Bronchial epithelial cell (primary cell): ENCODE measurements around the gene TM2D3. TPM values are rescaled to one million over a fixed set of nuclear protein-coding genes. Genes with fewer than 3 reads are reported as not detected.

Experiments used
- DNase-seq: peaks from one replicate; pipeline ENCODE4 v3.0.0-alpha.2; 2010; ENCODE audit warnings: low read depth
- FAIRE-seq: peaks from 2 replicates; lab custom pipeline; 2011; peaks lifted over from hg19 to GRCh38; lab: Jason Lieb, UNC
- H3K27me3 ChIP-seq: 2 replicates; pipeline ENCODE4 v1.5.1; 2011; ENCODE audit warnings: low read length; ENCODE audit not compliant: control insufficient read depth, insufficient read depth
- H3K36me3 ChIP-seq: 2 replicates; pipeline ENCODE4 v1.5.1; 2011; ENCODE audit warnings: low read length; ENCODE audit not compliant: control insufficient read depth, insufficient read depth
- H3K4me3 ChIP-seq: 2 replicates; pipeline ENCODE4 v1.5.1; 2011; ENCODE audit warnings: mild to moderate bottlenecking, low read depth, low read length, control low read depth
- CTCF ChIP-seq: IDR thresholded peaks from 2 replicates; pipeline ENCODE4 v1.5.1; 2011; ENCODE audit warnings: mild to moderate bottlenecking, moderate library complexity, low read length, control low read depth, inconsistent platforms; ENCODE audit not compliant: insufficient read depth, severe bottlenecking
- total RNA-seq: library from RNA; depleted of rRNA; stranded (reverse); fragments of >200 nt; gene quantifications from 2 replicates; pipeline ENCODE4 v1.2.1, GENCODE V29; 2014

TM2D3 gene
- total RNA-seq, 1 donor from 2014 or later, result 21.6 TPM

DNA sequence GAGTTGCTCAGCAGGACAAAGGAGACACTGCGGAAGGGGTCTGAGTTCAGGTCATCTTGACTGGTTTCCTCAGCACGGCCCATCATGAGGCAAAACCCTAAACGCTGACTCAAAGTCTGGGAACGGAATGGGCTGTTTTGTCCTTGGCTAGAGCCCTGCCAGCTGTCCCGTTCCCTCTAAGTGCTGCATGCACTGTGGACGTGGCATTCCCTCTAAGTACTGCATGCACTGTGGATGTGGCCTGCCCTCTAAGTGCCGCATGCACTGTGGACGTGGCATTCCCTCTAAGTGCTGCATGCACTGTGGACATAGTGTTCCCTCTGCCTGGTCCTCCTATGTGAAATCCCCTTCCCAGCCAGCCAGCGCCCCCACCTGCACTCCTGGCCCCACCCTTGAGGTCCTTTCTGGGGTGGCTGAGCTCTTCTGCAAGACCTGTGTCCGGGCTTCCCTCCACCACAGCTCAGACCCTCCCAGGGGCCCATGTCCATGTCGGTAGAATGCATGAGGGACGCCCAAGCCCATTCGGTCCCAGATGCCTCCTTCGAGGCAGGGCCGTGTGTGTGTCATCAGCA is 36.7 kb downstream of the TM2D3 start:
- no peaks in the 10 kb centered on the region for H3K36me3 ChIP-seq
- TF ChIP-seq CTCF, result no peak
- peaks cover 2% of the 10 kb centered on the region for H3K27me3 ChIP-seq
- no peak for FAIRE-seq
- no peak overlapping the region for H3K4me3 ChIP-seq
- DNase-seq, result no peak

DNA sequence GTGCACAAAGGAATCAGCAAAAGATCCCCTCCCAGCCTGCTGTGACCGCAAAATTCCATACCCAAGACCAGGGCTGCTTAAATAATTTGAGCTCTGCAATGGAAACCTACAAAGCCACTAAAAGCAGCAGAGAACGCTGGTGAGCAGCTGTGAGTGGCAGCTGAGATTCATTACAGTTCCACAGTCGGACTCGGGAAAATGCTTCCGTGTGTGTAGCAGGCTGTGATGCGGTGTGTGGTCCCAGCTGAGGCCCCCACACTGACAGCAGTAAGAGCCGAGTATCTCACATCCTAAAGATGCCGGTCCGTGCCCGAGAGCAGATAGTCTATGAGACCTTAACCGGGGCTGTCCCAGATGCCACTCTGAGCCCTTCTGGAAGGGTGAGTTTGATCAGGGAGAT is 37.4 kb downstream of the TM2D3 start:
- no peaks in the 10 kb centered on the region for H3K36me3 ChIP-seq
- no peak for DNase-seq
- no peak for TF ChIP-seq CTCF
- no peak overlapping the region for H3K4me3 ChIP-seq
- H3K27me3 ChIP-seq, result peaks cover 2% of the 10 kb centered on the region
- no peak for FAIRE-seq

DNA sequence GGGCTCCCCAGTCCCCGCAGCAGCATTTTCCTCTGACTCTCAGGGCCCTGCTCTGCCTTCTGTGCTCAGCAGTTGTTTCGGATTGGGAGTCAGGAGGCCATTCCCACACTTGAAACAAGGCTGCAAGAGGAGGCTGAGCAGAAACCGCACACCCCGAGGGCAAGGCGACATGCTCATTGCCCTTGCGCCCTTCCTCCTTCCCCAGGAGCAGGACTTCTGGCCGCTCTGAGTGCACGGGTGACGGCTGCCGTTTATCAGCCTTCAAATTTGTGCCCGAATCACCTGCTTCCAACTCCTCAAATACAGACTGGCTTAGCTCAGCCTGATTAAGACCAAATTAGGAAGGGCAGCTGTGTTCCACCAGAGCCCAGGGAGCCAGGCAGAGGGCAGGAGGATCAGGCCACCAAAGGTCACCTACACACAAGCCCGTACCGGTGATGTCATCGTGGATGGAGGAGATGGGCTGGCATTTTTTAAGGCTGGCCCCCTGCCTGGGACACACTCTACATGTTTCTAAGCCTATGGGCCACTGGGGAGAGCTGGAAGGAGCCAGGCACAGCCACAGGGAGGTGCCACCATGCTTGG is 38.1 kb downstream of the TM2D3 start:
- no peak overlapping the region for H3K4me3 ChIP-seq
- no peaks in the 10 kb centered on the region for H3K36me3 ChIP-seq
- TF ChIP-seq CTCF, result no peak
- FAIRE-seq (no peak), DNase-seq (no peak)
- H3K27me3 ChIP-seq, result peaks cover 2% of the 10 kb centered on the region

DNA sequence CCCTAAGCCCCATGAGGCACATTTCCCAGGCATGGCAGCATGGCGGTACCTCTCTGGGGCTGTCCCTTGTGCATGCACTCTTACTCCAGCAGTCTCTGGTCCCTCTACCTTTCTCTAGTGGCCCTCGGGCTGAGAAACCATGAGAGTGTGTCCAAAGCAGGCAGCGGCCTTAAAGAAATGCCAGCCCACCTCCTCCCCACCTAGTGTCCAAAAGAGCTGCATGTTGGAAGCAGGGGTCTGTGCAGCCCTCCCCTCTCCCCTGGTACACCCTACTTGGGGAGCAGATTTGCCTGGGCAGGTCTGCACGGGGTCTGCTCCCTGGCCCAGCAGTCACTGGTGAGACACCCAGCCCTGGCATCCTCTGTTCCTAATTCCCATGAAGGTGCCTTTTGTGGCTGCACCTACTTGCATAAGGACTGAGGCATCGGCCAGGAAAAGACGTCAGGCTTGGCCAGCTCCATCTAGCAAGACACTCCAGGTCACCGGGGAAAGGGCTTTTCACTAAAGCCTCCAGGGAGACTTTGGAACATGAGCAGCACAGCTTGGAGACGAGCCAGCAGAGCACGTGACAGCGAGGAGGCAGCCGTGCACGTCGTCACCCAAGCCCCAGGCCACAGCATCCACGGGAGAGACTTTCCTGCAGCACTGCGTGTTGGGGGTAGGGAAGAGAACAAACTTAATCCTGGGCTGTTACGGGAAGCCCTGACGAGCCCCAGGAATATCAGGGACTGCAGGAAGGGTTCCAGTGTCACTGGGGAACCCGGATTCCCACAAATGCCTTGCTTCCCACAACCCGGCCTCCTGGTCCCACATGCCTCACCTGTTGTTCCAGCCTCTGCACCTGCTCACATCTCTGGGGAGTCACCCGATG is 38.8 kb downstream of the TM2D3 start:
- FAIRE-seq, result no peak
- H3K4me3 ChIP-seq, result no peak overlapping the region
- DNase-seq, result peak; percentile 24
- no peaks in the 10 kb centered on the region for H3K36me3 ChIP-seq
- peaks cover 2% of the 10 kb centered on the region for H3K27me3 ChIP-seq
- TF ChIP-seq CTCF, result no peak

- Histone ChIP-seq H3K27me3 (peaks cover 2% of the 10 kb centered on the region), H3K36me3 (no peaks in the 10 kb centered on the region), H3K4me3 (no peak overlapping the region)
- TF ChIP-seq CTCF, result no peak
- FAIRE-seq, result no peak
- DNase-seq, result no peak
Observed at GRCh38 chr15:101612676-101613075, 39.5 kb downstream of the TM2D3 start.
